Measurements from ENCODE around the gene STK10.

STK10 gene

DNA sequence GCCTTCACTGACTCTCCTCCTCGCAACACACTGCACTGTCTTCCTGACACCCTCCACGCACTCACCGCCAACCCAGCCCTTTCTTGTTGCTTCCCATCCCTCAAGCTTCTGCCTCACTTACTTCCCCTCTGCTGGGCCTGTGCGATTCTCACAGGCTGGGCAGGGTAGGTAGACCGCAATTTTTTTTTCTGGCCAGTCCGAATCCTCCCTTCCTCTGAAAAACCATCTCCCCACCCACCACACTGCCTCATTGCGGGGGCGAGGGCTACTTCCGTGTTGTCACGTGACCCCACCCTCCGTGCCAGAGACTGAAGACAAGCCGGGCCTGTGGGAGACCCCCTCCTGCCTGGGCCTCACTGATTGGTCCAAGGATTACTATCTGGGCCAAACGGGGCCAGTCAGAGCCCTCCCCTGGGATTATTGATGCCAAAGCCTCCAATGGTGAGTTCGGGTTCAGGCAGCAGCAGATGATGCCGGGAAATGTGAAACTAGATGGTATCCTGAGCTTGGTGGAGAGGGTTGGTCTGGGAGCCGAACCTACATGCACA is 73.1 kb downstream of the STK10 start:
- no peak overlapping the region for H3K4me3 ChIP-seq (ENCODE audit: low read depth in 1 of 5, low read length in 5 of 5)
- H3K9me3 ChIP-seq (ENCODE audit: control insufficient read depth in 5 of 5, low read length in 5 of 5): no peaks in the 10 kb centered on the region
- H3K27ac ChIP-seq (ENCODE audit: low read depth, low read length): no peak overlapping the region
- peaks cover 2 to 41% (median 22%) of the 10 kb centered on the region in 5 donors for H3K4me1 ChIP-seq (ENCODE audit: control insufficient read depth in 5 of 5, insufficient read depth in 5 of 5, low read length in 5 of 5)
- peaks cover 0 to 20% (median 13%) of the 10 kb centered on the region in 5 donors for H3K36me3 ChIP-seq (ENCODE audit: control insufficient read depth in 5 of 5, insufficient read depth in 5 of 5, low read length in 5 of 5)
- no peaks in the 10 kb centered on the region for H3K27me3 ChIP-seq (ENCODE audit: control insufficient read depth in 5 of 5, insufficient read depth in 4 of 5, low read length in 5 of 5)
- no peak overlapping the region for H3K9ac ChIP-seq (ENCODE audit: low read length in 5 of 5)

DNA sequence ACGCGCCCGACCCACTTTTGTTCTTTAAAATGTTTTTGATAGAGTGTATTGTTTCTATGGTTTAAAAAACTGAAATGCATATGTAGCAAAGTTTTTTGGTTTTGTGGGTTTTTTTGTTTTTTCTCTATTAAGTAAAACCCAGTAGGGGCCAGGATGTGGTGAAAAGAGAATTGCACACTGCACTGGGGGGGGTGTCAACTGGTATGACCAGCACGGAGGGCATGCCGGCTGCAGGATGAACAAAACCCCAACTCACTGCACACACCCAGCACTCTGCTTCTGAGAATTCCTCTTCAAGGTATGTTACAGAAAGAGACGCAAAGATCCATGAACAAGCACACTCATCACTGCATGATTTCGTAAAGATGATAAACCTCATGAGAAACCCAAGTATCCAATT is 75.0 kb downstream of the STK10 start:
- peaks cover 1 to 30% (median 17%) of the 10 kb centered on the region in 5 donors for H3K4me1 ChIP-seq (ENCODE audit: control insufficient read depth in 5 of 5, insufficient read depth in 5 of 5, low read length in 5 of 5)
- no peaks in the 10 kb centered on the region for H3K9me3 ChIP-seq (ENCODE audit: control insufficient read depth in 5 of 5, low read length in 5 of 5)
- H3K4me3 ChIP-seq (ENCODE audit: low read depth in 1 of 5, low read length in 5 of 5): no peak overlapping the region
- no peak overlapping the region for H3K27ac ChIP-seq (ENCODE audit: low read depth, low read length)
- H3K27me3 ChIP-seq (ENCODE audit: control insufficient read depth in 5 of 5, insufficient read depth in 4 of 5, low read length in 5 of 5): no peaks in the 10 kb centered on the region
- H3K9ac ChIP-seq (ENCODE audit: low read length in 5 of 5): no peak overlapping the region
- peaks cover 0 to 20% (median 13%) of the 10 kb centered on the region in 5 donors for H3K36me3 ChIP-seq (ENCODE audit: control insufficient read depth in 5 of 5, insufficient read depth in 5 of 5, low read length in 5 of 5)

DNA sequence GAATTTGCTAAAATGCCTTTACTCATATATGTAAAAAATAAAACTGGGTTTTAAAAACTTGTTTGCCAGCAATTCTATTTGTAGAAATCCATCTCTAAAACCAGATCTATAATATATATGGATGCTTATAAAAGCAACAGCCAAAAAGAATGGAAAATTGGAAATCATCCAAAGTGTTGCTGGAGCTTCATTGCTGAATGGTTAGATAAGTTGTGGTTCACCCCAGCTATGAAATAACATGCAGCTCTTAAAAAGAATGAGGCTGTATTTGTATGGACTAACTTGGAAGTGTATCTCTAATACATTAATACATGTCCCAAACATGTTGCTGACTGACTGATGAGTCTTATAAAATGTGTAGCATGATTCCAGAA is 76.2 kb downstream of the STK10 start:
- H3K4me1 ChIP-seq (ENCODE audit: control insufficient read depth in 5 of 5, insufficient read depth in 5 of 5, low read length in 5 of 5): peaks cover 3 to 41% (median 29%) of the 10 kb centered on the region in 5 donors
- H3K36me3 ChIP-seq (ENCODE audit: control insufficient read depth in 5 of 5, insufficient read depth in 5 of 5, low read length in 5 of 5): peaks cover 0 to 15% (median 12%) of the 10 kb centered on the region in 5 donors
- no peak overlapping the region for H3K27ac ChIP-seq (ENCODE audit: low read depth, low read length)
- H3K9ac ChIP-seq (ENCODE audit: low read length in 5 of 5): no peak overlapping the region
- H3K4me3 ChIP-seq (ENCODE audit: low read depth in 1 of 5, low read length in 5 of 5): no peak overlapping the region
- no peaks in the 10 kb centered on the region for H3K9me3 ChIP-seq (ENCODE audit: control insufficient read depth in 5 of 5, low read length in 5 of 5)
- H3K27me3 ChIP-seq (ENCODE audit: control insufficient read depth in 5 of 5, insufficient read depth in 4 of 5, low read length in 5 of 5): no peaks in the 10 kb centered on the region

DNA sequence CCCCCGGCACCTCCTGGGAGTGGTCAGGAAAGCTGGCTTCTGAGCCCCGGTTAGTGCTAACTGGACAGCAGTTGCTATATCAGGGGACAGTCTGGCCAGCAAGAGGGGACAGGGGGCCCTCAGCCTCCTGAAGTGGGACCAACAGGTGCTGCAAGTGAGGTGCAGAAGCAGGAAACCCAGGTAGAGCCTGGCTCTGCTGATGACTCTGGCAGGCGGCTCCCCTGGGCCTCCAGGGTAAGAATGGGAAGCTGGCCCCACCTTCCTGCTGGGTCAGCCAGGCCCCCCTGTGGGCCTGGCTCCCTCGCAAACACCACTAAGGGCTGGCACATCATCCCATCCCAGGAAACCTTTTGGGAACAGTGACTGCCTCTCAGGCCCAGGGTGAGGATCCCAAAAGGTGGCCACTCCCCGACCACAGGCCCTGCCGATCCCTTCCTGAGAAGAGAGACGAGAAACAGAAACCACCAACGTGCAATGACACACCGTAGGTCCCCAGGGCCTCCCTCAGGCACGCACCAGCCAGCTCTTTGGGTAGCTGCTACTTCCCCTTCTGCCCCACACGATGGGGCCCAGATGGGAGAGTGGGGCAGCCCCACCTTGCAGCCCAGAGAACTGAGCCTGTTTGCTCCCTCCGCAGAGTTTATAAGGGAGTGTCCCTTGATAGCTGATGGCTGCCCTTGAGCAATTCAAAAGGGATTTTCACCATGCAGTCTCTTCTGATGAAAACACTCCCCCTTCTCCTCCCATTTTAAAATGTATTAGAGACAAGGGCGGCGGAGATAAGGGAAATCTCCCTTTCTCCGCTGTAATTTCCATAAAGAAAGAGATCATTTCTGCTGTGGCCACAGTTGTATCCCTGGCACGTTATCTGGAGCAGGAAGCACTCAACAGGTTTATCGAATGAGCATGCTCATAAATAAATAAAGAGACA is 76.8 kb downstream of the STK10 start:
- peak overlapping the region; percentile 50 for H3K27ac ChIP-seq (ENCODE audit: low read depth, low read length)
- H3K36me3 ChIP-seq (ENCODE audit: control insufficient read depth in 5 of 5, insufficient read depth in 5 of 5, low read length in 5 of 5): peaks cover 0 to 15% (median 10%) of the 10 kb centered on the region in 5 donors
- H3K9me3 ChIP-seq (ENCODE audit: control insufficient read depth in 5 of 5, low read length in 5 of 5): no peaks in the 10 kb centered on the region
- H3K9ac ChIP-seq (ENCODE audit: low read length in 5 of 5): peak overlapping the region in 1 of 5 donors; percentile 17
- peak overlapping the region in 4 of 5 donors; percentile 7 to 29 (median 23) for H3K4me3 ChIP-seq (ENCODE audit: low read depth in 1 of 5, low read length in 5 of 5)
- peaks cover 3 to 46% (median 34%) of the 10 kb centered on the region in 5 donors for H3K4me1 ChIP-seq (ENCODE audit: control insufficient read depth in 5 of 5, insufficient read depth in 5 of 5, low read length in 5 of 5)
- no peaks in the 10 kb centered on the region for H3K27me3 ChIP-seq (ENCODE audit: control insufficient read depth in 5 of 5, insufficient read depth in 4 of 5, low read length in 5 of 5)

DNA sequence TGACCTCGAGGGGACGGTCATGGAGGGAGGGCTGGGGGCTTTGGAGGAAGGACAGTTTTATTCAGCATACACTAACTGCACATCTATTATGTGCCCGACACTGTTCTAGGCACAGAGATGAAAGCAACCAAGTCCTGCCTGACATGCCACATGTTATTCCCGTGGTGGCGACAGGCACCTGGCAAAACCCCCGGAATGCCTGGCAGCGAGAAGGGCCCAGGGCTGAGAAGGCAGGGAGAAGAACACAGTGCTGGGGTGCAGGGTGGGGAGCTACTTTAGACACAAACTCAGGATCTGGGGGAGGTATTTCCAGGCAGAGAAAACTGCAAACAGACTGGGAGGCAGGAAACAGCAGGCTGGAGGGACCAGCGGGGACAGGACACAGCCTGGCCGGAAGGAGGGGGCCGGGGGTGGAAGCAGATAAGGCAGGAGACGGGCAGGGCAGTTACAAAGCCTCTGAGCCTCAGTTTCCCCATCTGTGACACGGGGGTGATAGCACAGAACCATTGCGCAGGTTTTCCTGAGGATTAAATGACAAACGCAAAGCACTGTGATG is 77.7 kb downstream of the STK10 start:
- Histone ChIP-seq H3K27ac (ENCODE audit: low read depth, low read length) (peak overlapping the region; percentile 50), H3K4me1 (ENCODE audit: control insufficient read depth in 5 of 5, insufficient read depth in 5 of 5, low read length in 5 of 5) (peaks cover 3 to 44% (median 34%) of the 10 kb centered on the region in 5 donors), H3K27me3 (ENCODE audit: control insufficient read depth in 5 of 5, insufficient read depth in 4 of 5, low read length in 5 of 5) (no peaks in the 10 kb centered on the region), H3K9me3 (ENCODE audit: control insufficient read depth in 5 of 5, low read length in 5 of 5) (no peaks in the 10 kb centered on the region), H3K9ac (ENCODE audit: low read length in 5 of 5) (no peak overlapping the region), H3K36me3 (ENCODE audit: control insufficient read depth in 5 of 5, insufficient read depth in 5 of 5, low read length in 5 of 5) (peaks cover 0 to 16% (median 10%) of the 10 kb centered on the region in 5 donors), H3K4me3 (ENCODE audit: low read depth in 1 of 5, low read length in 5 of 5) (peak overlapping the region in 1 of 5 donors; percentile 7)

DNA sequence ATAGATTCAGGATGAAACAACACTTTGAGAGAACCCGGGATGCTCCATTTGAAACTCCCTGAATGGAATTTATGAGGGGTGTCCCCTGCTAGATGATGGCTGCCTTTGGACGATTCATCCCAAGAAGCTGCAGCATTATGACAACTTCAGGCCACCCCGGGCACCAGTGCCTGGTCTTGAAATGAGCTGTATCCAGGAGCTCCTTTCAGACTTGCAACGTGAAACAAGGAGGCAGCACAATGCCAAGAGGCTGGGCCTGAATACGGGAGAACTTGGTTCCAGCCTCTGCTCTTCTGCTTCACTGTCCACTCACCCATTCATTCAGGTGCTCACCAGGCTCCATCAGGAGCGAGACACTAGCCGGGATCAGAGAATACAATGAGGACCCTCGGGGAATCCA is 78.3 kb downstream of the STK10 start:
- Histone ChIP-seq H3K27ac (ENCODE audit: low read depth, low read length) (no peak overlapping the region), H3K9me3 (ENCODE audit: control insufficient read depth in 5 of 5, low read length in 5 of 5) (no peaks in the 10 kb centered on the region), H3K4me1 (ENCODE audit: control insufficient read depth in 5 of 5, insufficient read depth in 5 of 5, low read length in 5 of 5) (peaks cover 3 to 46% (median 34%) of the 10 kb centered on the region in 5 donors), H3K36me3 (ENCODE audit: control insufficient read depth in 5 of 5, insufficient read depth in 5 of 5, low read length in 5 of 5) (peaks cover 0 to 18% (median 9%) of the 10 kb centered on the region in 5 donors), H3K9ac (ENCODE audit: low read length in 5 of 5) (no peak overlapping the region), H3K27me3 (ENCODE audit: control insufficient read depth in 5 of 5, insufficient read depth in 4 of 5, low read length in 5 of 5) (no peaks in the 10 kb centered on the region), H3K4me3 (ENCODE audit: low read depth in 1 of 5, low read length in 5 of 5) (no peak overlapping the region)

DNA sequence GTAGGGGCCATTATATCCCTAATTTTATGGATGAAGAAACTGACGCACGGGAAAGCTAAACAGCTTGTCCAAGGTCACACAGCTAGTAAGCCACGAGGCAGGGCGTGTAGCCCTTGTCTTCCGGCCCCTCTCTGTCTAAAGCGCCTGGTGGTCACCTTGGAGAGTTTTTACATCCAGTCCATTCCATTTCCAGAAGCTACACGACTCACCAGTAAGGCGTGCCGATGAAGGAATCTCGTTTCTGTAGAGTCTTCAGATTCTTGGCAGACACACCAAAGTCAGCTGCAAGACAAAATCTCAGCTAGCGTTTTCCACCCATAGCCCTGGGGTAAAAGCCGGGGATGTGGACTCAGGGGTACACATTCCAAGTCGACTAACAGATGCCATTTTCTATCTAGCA is 80.5 kb downstream of the STK10 start:
- peak overlapping the region in 1 of 5 donors; percentile 45 for H3K4me3 ChIP-seq (ENCODE audit: low read depth in 1 of 5, low read length in 5 of 5)
- no peak overlapping the region for H3K27ac ChIP-seq (ENCODE audit: low read depth, low read length)

DNA sequence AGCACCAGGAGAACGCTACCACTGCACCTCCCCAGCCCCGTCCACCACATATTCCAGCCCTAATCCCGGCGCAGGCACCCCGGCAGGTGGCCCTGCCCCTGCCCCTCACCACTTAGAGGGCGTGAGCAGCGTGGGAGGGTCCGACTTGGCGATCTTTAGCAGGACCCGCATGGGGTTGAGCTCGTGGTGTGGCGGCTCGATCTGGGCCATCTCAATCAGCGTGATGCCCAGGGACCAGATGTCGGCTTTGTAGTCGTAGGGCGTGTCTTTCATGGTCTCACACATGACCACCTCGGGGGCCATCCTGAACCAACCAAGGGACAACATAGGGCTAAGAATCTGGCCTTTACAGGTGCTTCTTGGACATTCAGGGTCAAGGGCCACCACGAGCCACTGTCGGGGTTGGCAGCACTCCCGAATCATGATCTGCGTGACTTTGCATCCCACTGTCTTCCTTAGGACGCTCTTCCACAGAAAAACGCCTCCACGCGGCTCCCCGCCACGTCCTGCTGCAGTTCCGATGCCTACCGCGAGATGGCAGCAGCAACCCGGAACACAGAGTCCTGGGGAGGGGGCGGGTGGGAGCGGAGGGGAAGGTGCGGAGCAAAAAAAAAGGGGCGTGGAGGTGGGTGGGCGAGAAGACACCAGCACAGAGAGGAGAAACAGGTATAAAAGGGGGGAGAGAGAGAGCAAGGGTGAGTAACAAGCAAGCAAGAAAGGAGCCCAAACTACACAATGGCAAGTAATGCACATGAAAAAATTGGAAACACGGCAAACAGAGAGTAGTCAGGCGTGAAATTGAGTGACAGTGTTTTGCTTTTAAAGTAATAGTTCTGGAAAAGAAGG is 81.3 kb downstream of the STK10 start:
- no peaks in the 10 kb centered on the region for H3K27me3 ChIP-seq (ENCODE audit: control insufficient read depth in 5 of 5, insufficient read depth in 4 of 5, low read length in 5 of 5)
- peaks cover 6 to 62% (median 43%) of the 10 kb centered on the region in 5 donors for H3K4me1 ChIP-seq (ENCODE audit: control insufficient read depth in 5 of 5, insufficient read depth in 5 of 5, low read length in 5 of 5)
- H3K9me3 ChIP-seq (ENCODE audit: control insufficient read depth in 5 of 5, low read length in 5 of 5): no peaks in the 10 kb centered on the region
- H3K9ac ChIP-seq (ENCODE audit: low read length in 5 of 5): no peak overlapping the region
- H3K36me3 ChIP-seq (ENCODE audit: control insufficient read depth in 5 of 5, insufficient read depth in 5 of 5, low read length in 5 of 5): peaks cover 0 to 43% (median 22%) of the 10 kb centered on the region in 5 donors
- H3K4me3 ChIP-seq (ENCODE audit: low read depth in 1 of 5, low read length in 5 of 5): peak overlapping the region; percentile 9 to 45 (median 36)
- H3K27ac ChIP-seq (ENCODE audit: low read depth, low read length): no peak overlapping the region

More for the DNA sequence above, 80.5 kb downstream of the STK10 start:
- Histone ChIP-seq H3K9ac (ENCODE audit: low read length in 5 of 5) (peak overlapping the region in 1 of 5 donors; percentile 56), H3K36me3 (ENCODE audit: control insufficient read depth in 5 of 5, insufficient read depth in 5 of 5, low read length in 5 of 5) (peaks cover 0 to 35% (median 15%) of the 10 kb centered on the region in 5 donors), H3K9me3 (ENCODE audit: control insufficient read depth in 5 of 5, low read length in 5 of 5) (no peaks in the 10 kb centered on the region), H3K4me1 (ENCODE audit: control insufficient read depth in 5 of 5, insufficient read depth in 5 of 5, low read length in 5 of 5) (peaks cover 6 to 63% (median 42%) of the 10 kb centered on the region in 5 donors), H3K27me3 (ENCODE audit: control insufficient read depth in 5 of 5, insufficient read depth in 4 of 5, low read length in 5 of 5) (no peaks in the 10 kb centered on the region)

DNA sequence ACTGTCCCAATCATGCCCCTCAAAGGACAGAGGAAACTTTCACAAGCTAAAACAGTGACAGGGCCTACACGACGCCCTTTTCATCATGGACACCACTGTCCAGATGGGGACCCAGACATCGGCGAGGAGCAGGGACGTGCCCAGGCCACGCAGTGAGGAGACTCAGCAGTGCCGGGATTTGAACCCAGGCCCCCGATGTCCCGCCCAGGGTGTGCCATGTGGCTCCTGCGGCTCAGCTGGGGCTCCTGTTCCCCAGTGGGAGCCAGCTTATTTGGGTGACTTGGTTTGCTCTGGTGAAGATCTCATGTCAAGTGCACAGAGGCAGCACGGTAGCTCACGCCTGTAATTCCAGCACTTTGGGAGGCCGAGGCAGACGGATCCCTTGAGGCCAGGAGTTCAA is 82.2 kb downstream of the STK10 start:
- H3K9me3 ChIP-seq (ENCODE audit: control insufficient read depth in 5 of 5, low read length in 5 of 5): no peaks in the 10 kb centered on the region
- no peak overlapping the region for H3K27ac ChIP-seq (ENCODE audit: low read depth, low read length)
- no peak overlapping the region for H3K9ac ChIP-seq (ENCODE audit: low read length in 5 of 5)
- H3K36me3 ChIP-seq (ENCODE audit: control insufficient read depth in 5 of 5, insufficient read depth in 5 of 5, low read length in 5 of 5): peaks cover 0 to 50% (median 25%) of the 10 kb centered on the region in 5 donors
- no peaks in the 10 kb centered on the region for H3K27me3 ChIP-seq (ENCODE audit: control insufficient read depth in 5 of 5, insufficient read depth in 4 of 5, low read length in 5 of 5)
- H3K4me3 ChIP-seq (ENCODE audit: low read depth in 1 of 5, low read length in 5 of 5): no peak overlapping the region
- peaks cover 6 to 53% (median 34%) of the 10 kb centered on the region in 5 donors for H3K4me1 ChIP-seq (ENCODE audit: control insufficient read depth in 5 of 5, insufficient read depth in 5 of 5, low read length in 5 of 5)
